Small intestine (tissue), 7 donors: ENCODE results near the gene TSSC4. TPM values are rescaled to one million over a fixed set of nuclear protein-coding genes. Genes with fewer than 3 reads are reported as not detected.

Experiments used
- DNase-seq, 2 donors: peaks; one replicate each; pipeline versions ENCODE4 v3.0.0 to v3.0.0-alpha.2; 2013
- FAIRE-seq: peaks from 2 replicates; lab custom pipeline; 2012; peaks lifted over from hg19 to GRCh38; lab: Jason Lieb, UNC
- H3K27ac ChIP-seq, 3 donors: one replicate each; pipeline ENCODE4 v1.5.1; 2013; ENCODE audit warnings: low read length in 2 of 3, mild to moderate bottlenecking in 2 of 3, control low read depth in 1 of 3, inconsistent platforms in 1 of 3, low read depth in 1 of 3, moderate library complexity in 1 of 3
- H3K27me3 ChIP-seq, 3 donors: one replicate each; pipeline ENCODE4 v1.6.1; 2013; ENCODE audit warnings: low read length in 3 of 3, inconsistent platforms in 1 of 3; ENCODE audit not compliant: control insufficient read depth in 3 of 3, insufficient read depth in 3 of 3
- H3K36me3 ChIP-seq, 3 donors: one replicate each; pipeline ENCODE4 v1.6.1; 2013; ENCODE audit warnings: low read length in 3 of 3, inconsistent platforms in 1 of 3, low read depth in 1 of 3, mild to moderate bottlenecking in 1 of 3, moderate library complexity in 1 of 3; ENCODE audit not compliant: control insufficient read depth in 3 of 3, insufficient read depth in 2 of 3
- H3K4me1 ChIP-seq, 3 donors: one replicate each; pipeline ENCODE4 v1.6.1; 2013; ENCODE audit warnings: low read length in 2 of 3, inconsistent platforms in 1 of 3, low read depth in 1 of 3, mild to moderate bottlenecking in 1 of 3, moderate library complexity in 1 of 3; ENCODE audit not compliant: control insufficient read depth in 3 of 3, insufficient read depth in 2 of 3
- H3K4me3 ChIP-seq, 3 donors: one replicate each; pipeline ENCODE4 v1.5.1; 2013; ENCODE audit warnings: low read length in 3 of 3, control low read depth in 1 of 3, inconsistent platforms in 1 of 3, low read depth in 1 of 3, mild to moderate bottlenecking in 1 of 3, moderate library complexity in 1 of 3
- H3K9me3 ChIP-seq, 2 donors: one replicate each; pipeline ENCODE4 v1.6.1; 2013; ENCODE audit warnings: low read depth in 1 of 2, low read length in 1 of 2; ENCODE audit not compliant: control insufficient read depth in 2 of 2, insufficient read depth in 1 of 2
- WGBS, 3 donors: extraction: QIAGEN DNeasy Blood & Tissue Kit; methylation state at CpG; one replicate each; pipeline ENCODE4 v1.1.7; 2013; 5-methylcytosine and 5-hydroxymethylcytosine counted together
- polyA plus RNA-seq, 4 donors: library from polyadenylated mRNA; stranded (reverse) in 3 of 4; unstranded in 1 of 4; fragments of 200-250 nt in 3 of 4; fragments of 120-200 nt in 1 of 4; gene quantifications; one replicate each; pipeline versions ENCODE4 v1.2.1 to v1.2.3, GENCODE V29; 2013
- donor health status: healthy with polysubstance abuse.
- donor health status: control.
- donor health status: control.
- donor health status: Bipolar disorder and iron deficiency.
- donor health status: healthy.

The TSSC4 gene
- polyA plus RNA-seq, 4 donors: 24.2 to 113 (median 63.3) TPM

GRCh38 chr11:2375341-2375853 is 25.2 kb upstream of the TSSC4 start:
- FAIRE-seq (no peak), DNase-seq (no peak)
- Histone ChIP-seq H3K27me3 (no peaks in the 10 kb centered on the region), H3K4me3 (no peak overlapping the region), H3K27ac (no peak overlapping the region), H3K36me3 (peaks cover 0 to 13% (median 0%) of the 10 kb centered on the region in 3 donors), H3K9me3 (no peaks in the 10 kb centered on the region), H3K4me1 (peaks cover 0 to 14% (median 0%) of the 10 kb centered on the region in 3 donors)
- WGBS, 3 donors: 58 to 74% (median 68%) methylated on average over 6 of the region's 6 CpGs

GRCh38 chr11:2375964-2376551 is 24.5 kb upstream of the TSSC4 start:
- Histone ChIP-seq H3K4me1 (peaks cover 0 to 14% (median 0%) of the 10 kb centered on the region in 3 donors), H3K27me3 (no peaks in the 10 kb centered on the region), H3K4me3 (no peak overlapping the region), H3K27ac (no peak overlapping the region), H3K9me3 (peaks cover 0 to 5% of the 10 kb centered on the region in 2 donors), H3K36me3 (peaks cover 0 to 20% (median 0%) of the 10 kb centered on the region in 3 donors)
- FAIRE-seq (no peak), DNase-seq (peak; percentile 46 to 55)
- 24 to 72% (median 46%) methylated on average over 16 of the region's 16 CpGs for WGBS, 3 donors

- Histone ChIP-seq H3K27me3 (no peaks in the 10 kb centered on the region), H3K27ac (peak within 1 kb of the TSS; percentile 60 to 86 (median 80)), H3K36me3 (peaks cover 0 to 28% (median 0%) of the 10 kb centered on the region in 3 donors), H3K4me3 (peak within 1 kb of the TSS; percentile 78 to 81 (median 79)), H3K4me1 (peaks cover 0 to 19% (median 0%) of the 10 kb centered on the region in 3 donors), H3K9me3 (peaks cover 0 to 11% of the 10 kb centered on the region in 2 donors)
- DNase-seq (peak in 1 of 2 donors; percentile 55), FAIRE-seq (no peak)
- WGBS, 3 donors: 5 to 14% (median 10%) methylated on average over 22 to 65 of the region's 65 CpGs
Observed at GRCh38 chr11:2376751-2377451, 23.6 kb upstream of the TSSC4 start, which contains the start of gene CD81. Gene CD81, plus strand, starts transcription at chr11:2377310. Its CDS starts 240 bp downstream, at chr11:2377550.

- Histone ChIP-seq H3K4me1 (peaks cover 0 to 21% (median 0%) of the 10 kb centered on the region in 3 donors), H3K27ac (peak overlapping the region; percentile 60 to 86 (median 80)), H3K9me3 (peaks cover 0 to 11% of the 10 kb centered on the region in 2 donors), H3K36me3 (peaks cover 0 to 37% (median 0%) of the 10 kb centered on the region in 3 donors), H3K27me3 (no peaks in the 10 kb centered on the region), H3K4me3 (peak overlapping the region; percentile 78 to 81 (median 79))
- FAIRE-seq (no peak), DNase-seq (peak in 1 of 2 donors; percentile 83)
- 1% methylated on average over 30 to 88 of the region's 88 CpGs for WGBS, 3 donors
Observed at GRCh38 chr11:2377511-2378443, 22.8 kb upstream of the TSSC4 start.

GRCh38 chr11:2378527-2379210 is 21.9 kb upstream of the TSSC4 start:
- FAIRE-seq: no peak
- H3K9me3 ChIP-seq: peaks cover 0 to 11% of the 10 kb centered on the region in 2 donors
- peak in 1 of 2 donors; percentile 54 for DNase-seq
- no peaks in the 10 kb centered on the region for H3K27me3 ChIP-seq
- peaks cover 0 to 46% (median 0%) of the 10 kb centered on the region in 3 donors for H3K36me3 ChIP-seq
- WGBS, 3 donors: 23 to 51% (median 47%) methylated on average over 22 to 23 of the region's 23 CpGs
- H3K4me3 ChIP-seq: peak overlapping the region; percentile 78 to 81 (median 79)
- peak overlapping the region; percentile 28 to 86 (median 80) for H3K27ac ChIP-seq
- peaks cover 0 to 26% (median 0%) of the 10 kb centered on the region in 3 donors for H3K4me1 ChIP-seq

- H3K36me3 ChIP-seq: peaks cover 0 to 47% (median 0%) of the 10 kb centered on the region in 3 donors
- peak overlapping the region in 2 of 3 donors; percentile 39 to 80 for H3K27ac ChIP-seq
- WGBS, 3 donors: 59 to 89% (median 84%) methylated on average over 9 to 11 of the region's 11 CpGs
- H3K4me1 ChIP-seq: peaks cover 0 to 26% (median 0%) of the 10 kb centered on the region in 3 donors
- FAIRE-seq (no peak), DNase-seq (peak in 1 of 2 donors; percentile 39)
- H3K9me3 ChIP-seq: peaks cover 0 to 11% of the 10 kb centered on the region in 2 donors
- H3K27me3 ChIP-seq: no peaks in the 10 kb centered on the region
- no peak overlapping the region for H3K4me3 ChIP-seq
Observed at GRCh38 chr11:2379466-2380174, 20.9 kb upstream of the TSSC4 start.

- WGBS, 3 donors: 73 to 80% (median 77%) methylated on average over 13 of the region's 13 CpGs
- FAIRE-seq: no peak
- H3K36me3 ChIP-seq: peaks cover 0 to 53% (median 0%) of the 10 kb centered on the region in 3 donors
- H3K4me3 ChIP-seq: no peak overlapping the region
- peaks cover 0 to 26% (median 0%) of the 10 kb centered on the region in 3 donors for H3K4me1 ChIP-seq
- DNase-seq: no peak
- peaks cover 0 to 11% of the 10 kb centered on the region in 2 donors for H3K9me3 ChIP-seq
- peak overlapping the region in 2 of 3 donors; percentile 44 to 80 for H3K27ac ChIP-seq
- H3K27me3 ChIP-seq: no peaks in the 10 kb centered on the region
Observed at GRCh38 chr11:2380396-2380795, 20.2 kb upstream of the TSSC4 start.
